ES-I3 (cell line): ENCODE measurements around the gene MOCS1.

Experiments
- H3K36me3 ChIP-seq: 2 replicates; pipeline ENCODE4 v1.6.1; 2013; ENCODE audit warnings: mild to moderate bottlenecking, low read length, control low read depth, moderate library complexity; ENCODE audit not compliant: insufficient read depth
- H3K4me1 ChIP-seq: 2 replicates; pipeline ENCODE4 v1.6.1; 2013; ENCODE audit warnings: mild to moderate bottlenecking, control low read depth, low read length; ENCODE audit not compliant: insufficient read depth
- H3K9ac ChIP-seq: 2 replicates; pipeline ENCODE4 v1.6.1; 2013; ENCODE audit warnings: low read depth, mild to moderate bottlenecking, low read length, moderate library complexity
- H3K9me3 ChIP-seq: 2 replicates; pipeline ENCODE4 v1.6.1; 2013; ENCODE audit warnings: mild to moderate bottlenecking, low read length, moderate library complexity; ENCODE audit not compliant: control insufficient read depth, insufficient read depth

MOCS1 gene

GRCh38 chr6:39898625-39899024, 35.6 kb downstream of the MOCS1 start:
- Histone ChIP-seq H3K4me1 (peaks cover 18% of the 10 kb centered on the region), H3K36me3 (0 out of 2 replicates have a peak, but pooled peaks cover 4% of the 10 kb centered on the region), H3K9ac (no peak overlapping the region), H3K9me3 (no peaks in the 10 kb centered on the region)

DNA sequence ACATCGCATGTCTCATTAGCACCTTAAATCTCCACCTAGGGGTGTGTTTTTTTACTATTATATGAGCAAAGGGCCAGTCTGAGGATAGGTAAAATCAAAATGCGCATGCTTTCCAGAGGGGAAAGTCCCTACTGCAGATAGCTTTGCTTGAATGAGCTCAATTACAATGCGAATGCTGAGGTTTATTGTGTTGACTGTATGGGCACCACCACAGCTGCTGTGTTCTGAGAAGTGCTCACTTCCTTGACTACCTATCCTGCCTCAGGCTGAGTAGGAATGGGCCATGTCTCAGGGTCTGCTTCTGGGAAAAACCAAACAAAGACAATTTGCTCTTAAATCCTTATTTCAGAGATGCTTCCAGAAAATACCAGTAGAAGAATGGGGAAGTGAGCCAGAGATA, 36.6 kb downstream of the MOCS1 start:
- peaks cover 18% of the 10 kb centered on the region for H3K4me1 ChIP-seq
- no peak overlapping the region for H3K9ac ChIP-seq
- H3K36me3 ChIP-seq, result 0 out of 2 replicates have a peak, but pooled peaks cover 4% of the 10 kb centered on the region
- no peaks in the 10 kb centered on the region for H3K9me3 ChIP-seq

DNA sequence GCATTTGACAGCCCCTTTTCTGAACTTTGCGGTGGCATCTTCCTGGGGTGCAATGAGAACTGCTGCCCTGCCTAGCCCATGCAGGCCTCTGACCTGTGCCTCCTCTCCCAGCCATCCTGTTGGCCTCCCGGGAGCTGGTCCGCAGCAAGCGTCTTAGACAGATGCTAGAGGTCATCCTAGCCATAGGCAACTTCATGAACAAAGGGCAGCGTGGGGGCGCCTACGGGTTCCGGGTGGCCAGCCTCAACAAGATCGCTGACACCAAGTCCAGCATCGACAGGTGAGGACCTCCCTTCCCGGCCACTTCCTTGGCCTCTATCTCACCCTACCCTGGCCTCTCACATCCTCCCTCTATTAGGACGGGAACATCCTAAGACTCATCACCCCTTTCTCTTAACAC, 37.6 kb downstream of the MOCS1 start:
- Histone ChIP-seq H3K4me1 (peaks cover 18% of the 10 kb centered on the region), H3K9me3 (no peaks in the 10 kb centered on the region), H3K36me3 (0 out of 2 replicates have a peak, but pooled peaks cover 4% of the 10 kb centered on the region), H3K9ac (no peak overlapping the region)

DNA sequence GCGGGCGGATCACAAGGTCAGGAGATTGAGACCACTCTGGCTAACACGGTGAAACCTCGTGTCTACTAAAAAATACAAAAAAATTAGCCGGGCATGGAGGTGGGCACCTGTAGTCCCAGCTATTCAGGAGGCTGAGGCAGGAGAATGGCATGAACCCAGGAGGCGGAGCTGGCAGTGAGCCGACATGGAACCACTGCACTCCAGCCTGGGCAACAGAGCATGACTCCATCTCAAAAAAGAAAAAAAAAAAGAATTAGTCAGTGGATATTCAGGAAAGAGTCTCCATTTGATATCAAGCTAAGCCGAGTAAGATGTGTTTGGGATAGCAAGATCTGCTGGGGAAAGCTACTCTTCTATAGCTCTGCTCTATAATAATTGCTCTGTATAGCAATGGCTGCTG, 41.0 kb downstream of the MOCS1 start:
- H3K36me3 ChIP-seq, result 0 out of 2 replicates have a peak, but pooled peaks cover 4% of the 10 kb centered on the region
- H3K9ac ChIP-seq, result no peak overlapping the region
- peaks cover 15% of the 10 kb centered on the region for H3K4me1 ChIP-seq
- H3K9me3 ChIP-seq, result no peaks in the 10 kb centered on the region

DNA sequence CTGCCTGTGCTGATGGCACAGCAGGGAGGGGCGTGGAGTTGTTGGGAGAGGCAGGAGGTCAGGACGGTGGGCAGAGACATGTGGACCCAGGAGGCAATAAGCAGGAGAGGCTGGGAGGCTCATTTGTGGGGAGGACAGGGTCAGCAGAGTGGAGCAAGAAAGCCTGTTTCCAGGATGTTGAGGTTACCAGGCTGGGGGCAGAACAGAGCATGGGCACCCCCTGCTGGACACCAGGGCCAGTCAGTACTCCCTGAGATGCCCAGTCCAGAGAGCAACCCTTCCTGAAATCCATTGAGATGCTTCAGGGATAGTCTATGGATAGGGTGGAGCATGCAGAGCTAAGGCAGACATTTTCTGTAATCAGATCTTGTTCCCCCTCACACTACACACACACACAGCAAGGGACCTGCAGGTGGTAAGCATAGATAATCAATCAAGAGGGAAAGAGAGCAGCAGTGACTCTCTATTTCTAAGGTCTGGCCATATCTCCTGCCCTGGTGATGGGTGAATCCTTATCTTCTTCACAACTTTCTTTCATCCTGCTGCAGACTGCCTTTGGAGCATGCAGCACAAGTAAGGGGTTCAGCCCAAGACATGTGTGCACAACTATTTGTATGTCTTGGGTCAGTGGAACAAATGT, 41.7 kb downstream of the MOCS1 start:
- Histone ChIP-seq H3K4me1 (peaks cover 9% of the 10 kb centered on the region), H3K9ac (no peak overlapping the region), H3K9me3 (no peaks in the 10 kb centered on the region), H3K36me3 (0 out of 2 replicates have a peak, but pooled peaks cover 4% of the 10 kb centered on the region)

DNA sequence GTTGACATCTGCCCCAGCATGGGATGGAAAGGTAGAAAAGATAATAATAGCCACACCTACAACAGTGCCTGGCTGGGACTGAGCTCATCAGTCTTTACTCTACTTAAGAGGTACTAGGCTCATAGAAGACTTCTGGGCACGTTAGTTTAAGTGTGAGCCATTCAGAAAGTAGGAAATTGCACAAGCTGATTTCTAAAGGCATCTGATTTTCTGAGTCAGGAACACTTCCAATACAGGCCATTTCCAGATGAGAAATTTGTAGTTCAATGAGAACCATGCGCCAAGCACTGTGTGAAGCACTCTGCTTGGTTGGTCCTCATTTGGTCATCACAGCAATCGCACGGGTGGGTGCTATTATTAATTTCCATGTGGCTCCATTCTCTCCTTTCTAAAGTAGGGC, 42.3 kb downstream of the MOCS1 start:
- H3K36me3 ChIP-seq, result 0 out of 2 replicates have a peak, but pooled peaks cover 3% of the 10 kb centered on the region
- H3K4me1 ChIP-seq, result peaks cover 7% of the 10 kb centered on the region
- H3K9me3 ChIP-seq, result no peaks in the 10 kb centered on the region
- no peak overlapping the region for H3K9ac ChIP-seq

DNA sequence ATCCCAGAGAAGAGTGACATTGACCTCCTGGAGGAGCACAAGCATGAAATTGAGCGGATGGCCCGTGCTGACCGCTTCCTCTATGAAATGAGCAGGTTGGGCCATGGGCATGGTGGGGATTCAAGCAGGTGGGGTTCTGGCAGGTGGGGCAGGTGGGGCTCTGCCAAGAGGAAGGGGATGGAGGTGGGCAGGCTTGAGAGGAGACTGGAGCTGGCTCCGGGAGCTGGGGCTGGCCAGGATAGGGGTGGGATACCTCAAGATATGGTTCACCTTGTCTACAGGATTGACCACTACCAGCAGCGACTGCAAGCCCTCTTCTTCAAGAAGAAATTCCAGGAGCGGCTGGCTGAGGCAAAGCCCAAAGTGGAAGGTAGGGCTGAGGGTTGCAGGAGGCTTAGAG, 42.9 kb downstream of the MOCS1 start:
- Histone ChIP-seq H3K9ac (no peak overlapping the region), H3K4me1 (peaks cover 5% of the 10 kb centered on the region; the same call in 1 of the 2 replicates), H3K9me3 (no peaks in the 10 kb centered on the region), H3K36me3 (no peaks in the 10 kb centered on the region)

DNA sequence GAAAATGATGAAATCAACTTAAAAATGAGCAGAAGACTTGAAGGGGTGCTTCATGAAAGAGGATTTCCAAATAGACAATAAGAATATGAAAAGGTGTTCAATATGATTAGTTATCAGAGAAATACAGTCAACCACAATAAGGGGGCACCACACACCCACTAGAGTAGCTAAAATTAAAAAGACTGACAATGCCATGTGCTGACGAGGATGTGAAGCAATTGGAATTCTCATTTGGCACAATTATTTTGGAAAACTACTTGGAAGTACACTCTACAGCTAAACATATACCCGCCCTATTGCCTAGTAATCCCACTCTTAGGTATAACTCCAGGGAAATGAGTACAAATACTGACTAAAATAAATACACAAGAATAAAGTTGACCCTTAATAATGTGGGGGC, 45.0 kb downstream of the MOCS1 start:
- Histone ChIP-seq H3K9ac (no peak overlapping the region), H3K4me1 (peaks cover 5% of the 10 kb centered on the region; the same call in 1 of the 2 replicates), H3K36me3 (no peaks in the 10 kb centered on the region), H3K9me3 (no peaks in the 10 kb centered on the region)

GRCh38 chr6:39887692-39888450, 46.4 kb downstream of the MOCS1 start:
- Histone ChIP-seq H3K9me3 (no peaks in the 10 kb centered on the region), H3K4me1 (peaks cover 5% of the 10 kb centered on the region; the same call in 1 of the 2 replicates), H3K36me3 (no peaks in the 10 kb centered on the region), H3K9ac (no peak overlapping the region)

GRCh38 chr6:39886871-39887270, 47.4 kb downstream of the MOCS1 start:
- Histone ChIP-seq H3K36me3 (no peaks in the 10 kb centered on the region), H3K9ac (no peak overlapping the region), H3K4me1 (peaks cover 5% of the 10 kb centered on the region; the same call in 1 of the 2 replicates), H3K9me3 (no peaks in the 10 kb centered on the region)

DNA sequence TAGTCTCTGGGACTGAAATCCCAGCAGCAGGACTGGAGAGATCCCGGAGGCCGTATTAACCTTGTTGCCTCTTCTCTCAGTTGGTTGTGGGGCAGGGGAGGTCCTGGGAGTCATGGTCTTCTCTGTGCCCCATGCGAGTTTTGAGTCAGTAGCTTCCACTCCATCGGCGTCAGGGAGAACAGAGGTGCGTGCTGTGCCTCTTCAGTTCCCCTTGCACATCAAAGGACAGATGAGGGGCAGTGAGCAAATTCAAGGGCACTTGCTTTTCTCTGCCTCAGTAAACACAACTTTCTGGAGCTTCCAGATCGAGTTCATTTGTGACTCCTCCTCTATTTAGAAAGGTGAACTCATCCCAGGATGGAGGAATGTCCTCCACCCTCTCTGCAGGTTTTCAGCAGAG, 48.6 kb downstream of the MOCS1 start:
- H3K9ac ChIP-seq, result no peak overlapping the region
- H3K36me3 ChIP-seq, result no peaks in the 10 kb centered on the region
- H3K4me1 ChIP-seq, result peaks cover 5% of the 10 kb centered on the region; the same call in 1 of the 2 replicates
- H3K9me3 ChIP-seq, result no peaks in the 10 kb centered on the region

- H3K36me3 ChIP-seq, result no peaks in the 10 kb centered on the region
- no peaks in the 10 kb centered on the region for H3K9me3 ChIP-seq
- H3K9ac ChIP-seq, result no peak overlapping the region
- peaks cover 5% of the 10 kb centered on the region; the same call in 1 of the 2 replicates for H3K4me1 ChIP-seq
These were observed 49.6 kb downstream of the MOCS1 start for GRCh38 chr6:39884696-39885095.

- Histone ChIP-seq H3K36me3 (no peaks in the 10 kb centered on the region), H3K4me1 (peaks cover 3% of the 10 kb centered on the region; the same call in 1 of the 2 replicates), H3K9me3 (no peaks in the 10 kb centered on the region), H3K9ac (no peak overlapping the region)
These were observed 51.7 kb downstream of the MOCS1 start for GRCh38 chr6:39882531-39882899.

DNA sequence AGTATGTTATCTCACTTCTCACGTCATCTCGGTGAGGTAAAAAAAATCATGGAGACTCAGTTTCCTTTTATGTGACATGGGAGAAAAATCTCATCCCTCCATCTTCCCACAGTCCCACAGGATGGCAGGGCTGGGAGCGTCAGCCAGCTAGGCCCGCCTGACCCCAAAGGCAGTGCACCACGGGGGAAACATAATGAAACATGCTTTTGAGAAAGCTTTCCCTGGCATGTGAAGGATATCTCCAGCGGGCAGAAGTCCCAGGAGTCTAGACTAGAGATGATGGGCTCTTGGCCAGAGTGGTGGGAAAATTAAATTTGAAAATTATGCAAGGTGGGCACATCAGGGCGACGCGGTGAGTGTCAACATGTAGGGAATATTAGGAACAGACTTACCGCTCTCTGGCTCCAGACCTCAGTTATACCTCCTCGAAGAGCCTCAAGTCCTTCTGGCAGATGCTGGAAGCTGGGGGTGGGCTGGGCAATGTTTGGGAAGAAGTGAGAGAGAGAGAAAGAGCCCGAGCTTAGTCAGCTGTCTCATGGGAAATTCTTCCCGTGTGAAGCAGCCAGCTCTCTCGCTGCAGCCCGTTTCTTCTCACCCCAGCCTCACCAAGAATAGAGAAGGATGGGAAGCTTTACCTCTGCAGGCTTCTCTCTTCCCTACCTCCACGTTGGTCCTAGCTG, 52.3 kb downstream of the MOCS1 start:
- no peak overlapping the region for H3K9ac ChIP-seq

More for the DNA sequence above, 52.3 kb downstream of the MOCS1 start:
- H3K9me3 ChIP-seq, result no peaks in the 10 kb centered on the region
- no peaks in the 10 kb centered on the region for H3K36me3 ChIP-seq
- no peaks in the 10 kb centered on the region; the same call in 1 of the 2 replicates for H3K4me1 ChIP-seq
